ENCODE data around the gene CALR3.
"Not testable (repeated sequence)": the region's sequence is repeated elsewhere in the genome, so short reads cannot be mapped to it uniquely, and the experiment has no call there.

DNA sequence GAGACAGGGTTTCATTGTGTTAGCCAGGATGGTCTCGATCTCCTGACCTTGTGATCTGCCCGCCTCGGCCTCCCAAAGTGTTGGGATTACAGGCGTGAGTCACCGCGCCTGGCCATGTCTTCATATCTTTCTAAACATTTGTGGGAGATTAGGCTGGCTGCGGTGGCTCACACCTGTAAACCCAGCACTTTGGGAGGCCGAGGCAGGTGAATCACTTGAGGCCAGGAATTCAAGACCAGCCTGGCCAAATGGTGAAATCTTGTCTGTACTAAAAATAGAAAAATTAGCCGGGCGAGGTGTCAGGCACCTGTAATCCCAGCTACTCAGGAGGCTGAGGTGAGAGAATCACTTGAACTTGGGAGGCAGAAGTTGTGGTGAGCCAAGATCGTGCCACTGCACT, 10.2 kb upstream of the CALR3 start:
- TF ChIP-seq POLR2A (IDR thresholded peaks at IDR 0.05) = not testable (repeated sequence)
- TF ChIP-seq, protein P1, sequence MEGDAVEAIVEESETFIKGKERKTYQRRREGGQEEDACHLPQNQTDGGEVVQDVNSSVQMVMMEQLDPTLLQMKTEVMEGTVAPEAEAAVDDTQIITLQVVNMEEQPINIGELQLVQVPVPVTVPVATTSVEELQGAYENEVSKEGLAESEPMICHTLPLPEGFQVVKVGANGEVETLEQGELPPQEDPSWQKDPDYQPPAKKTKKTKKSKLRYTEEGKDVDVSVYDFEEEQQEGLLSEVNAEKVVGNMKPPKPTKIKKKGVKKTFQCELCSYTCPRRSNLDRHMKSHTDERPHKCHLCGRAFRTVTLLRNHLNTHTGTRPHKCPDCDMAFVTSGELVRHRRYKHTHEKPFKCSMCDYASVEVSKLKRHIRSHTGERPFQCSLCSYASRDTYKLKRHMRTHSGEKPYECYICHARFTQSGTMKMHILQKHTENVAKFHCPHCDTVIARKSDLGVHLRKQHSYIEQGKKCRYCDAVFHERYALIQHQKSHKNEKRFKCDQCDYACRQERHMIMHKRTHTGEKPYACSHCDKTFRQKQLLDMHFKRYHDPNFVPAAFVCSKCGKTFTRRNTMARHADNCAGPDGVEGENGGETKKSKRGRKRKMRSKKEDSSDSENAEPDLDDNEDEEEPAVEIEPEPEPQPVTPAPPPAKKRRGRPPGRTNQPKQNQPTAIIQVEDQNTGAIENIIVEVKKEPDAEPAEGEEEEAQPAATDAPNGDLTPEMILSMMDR (IDR thresholded peaks at IDR 0.05) = not testable (repeated sequence)
